K562 (cell line): Measurements from ENCODE around the gene PLAAT4.

Experiments
- ATF1 ChIP-seq, 2 experiments: fragments of 450-650 bp in 1 of 2; IDR thresholded peaks; 2 replicates each; pipeline ENCODE4 v1.6.1; 2016; ENCODE audit warnings: missing compliant biosample characterization in 1 of 2, missing genetic modification characterization in 1 of 2
- CREM ChIP-seq: IDR thresholded peaks from 2 replicates; pipeline ENCODE4 v1.6.1; 2014; ENCODE audit warnings: antibody characterized with exemption, low read depth
- CTCF ChIP-seq, 3 experiments: IDR thresholded peaks in 2 of 3; conservative IDR thresholded peaks in 1 of 3; 2 replicates each; pipeline ENCODE4 v1.5.1; 2011 to 2012; ENCODE audit warnings: low read length in 3 of 3, mild to moderate bottlenecking in 3 of 3, control low read depth in 2 of 3, improper control_type of control experiment in 1 of 3, inconsistent platforms in 1 of 3, low read depth in 1 of 3, mixed read lengths in 1 of 3, moderate library complexity in 1 of 3; ENCODE audit not compliant: insufficient read depth in 2 of 3
- EHMT2 ChIP-seq: fragments of 450-650 bp; IDR thresholded peaks from 2 replicates; pipeline ENCODE4 v1.6.1; 2018; ENCODE audit warnings: antibody characterized with exemption
- GABPA ChIP-seq: fragments of 200-800 bp; sonication (Bioruptor generic); conservative IDR thresholded peaks from 2 replicates; pipeline ENCODE4 v1.6.1; 2016; ENCODE audit warnings: low read depth, missing genetic modification characterization, missing compliant biosample characterization
- GABPB1 ChIP-seq: sonication (generic); formaldehyde crosslinking; IDR thresholded peaks from 2 replicates; pipeline ENCODE4 v1.8.0; 2022; ENCODE audit warnings: mild to moderate bottlenecking, missing genetic modification reagents
- KAT7 ChIP-seq: sonication (generic); formaldehyde crosslinking; IDR thresholded peaks from 2 replicates; pipeline ENCODE4 v1.8.0; 2022; ENCODE audit warnings: missing genetic modification reagents, mild to moderate bottlenecking, borderline replicate concordance
- LARP7 ChIP-seq: fragments of 450-650 bp; IDR thresholded peaks from 2 replicates; pipeline ENCODE4 v1.6.1; 2016
- MED1 ChIP-seq: sonication (generic); formaldehyde crosslinking; IDR thresholded peaks from 2 replicates; pipeline ENCODE4 v1.8.1; 2023; ENCODE audit warnings: missing genetic modification reagents, borderline replicate concordance
- MLLT1 ChIP-seq, 2 experiments: fragments of 450-650 bp; IDR thresholded peaks; 2 replicates each; pipeline ENCODE4 v1.6.1; 2016
- POLR2AphosphoS5 ChIP-seq: IDR thresholded peaks from 2 replicates; pipeline ENCODE4 v1.6.1; 2011; ENCODE audit warnings: mild to moderate bottlenecking, low read depth, low read length, moderate library complexity; ENCODE audit not compliant: control insufficient read depth, insufficient read depth
- ZFP36 ChIP-seq: fragments of 150-350 bp; IDR thresholded peaks from 2 replicates; pipeline ENCODE4 v1.6.1; 2018; ENCODE audit warnings: low read length, low read depth; ENCODE audit not compliant: partially characterized antibody
- ZNF449 ChIP-seq: fragments of 250-450 bp; sonication (Bioruptor Pico); IDR thresholded peaks from 2 replicates; pipeline ENCODE4 v1.8.0; 2022; ENCODE audit warnings: moderate library complexity, mild to moderate bottlenecking, inconsistent platforms

- TF ChIP-seq ATF1 (CRISPR knock-in tag; IDR thresholded peaks at IDR 0.05): no peak
- no peak for TF ChIP-seq ATF1 (tag; IDR thresholded peaks at IDR 0.05)
- TF ChIP-seq POLR2AphosphoS5: no peak
- no peak for TF ChIP-seq GABPA (tag)
- no peak for TF ChIP-seq ZFP36
- no peak for TF ChIP-seq ZNF449 (CRISPR knock-in tag)
- TF ChIP-seq GABPB1 (CRISPR knock-in tag): no peak
- TF ChIP-seq CREM: no peak
- TF ChIP-seq LARP7: no peak
- TF ChIP-seq MED1: no peak
- no peak for TF ChIP-seq MLLT1 (IDR thresholded peaks at IDR 0.05)
- no peak for TF ChIP-seq KAT7 (CRISPR knock-in tag)
- TF ChIP-seq CTCF (IDR thresholded peaks at IDR 0.05 in 2 of 3, conservative IDR thresholded peaks at IDR 0.05 in 1 of 3; ENCODE audit: insufficient read depth in 2 of 3, low read depth in 1 of 3, low read length in 3 of 3): no peak
- no peak for TF ChIP-seq EHMT2
Measured at GRCh38 chr11:63560506-63561180, 24.0 kb downstream of the PLAAT4 start.
